Raji (cell line): Measurements from ENCODE around the gene JARID2.
A peak's percentile ranks its signal among the peaks of the same experiment; 100 is the strongest.

Experiments used
- POLR2A ChIP-seq: IDR thresholded peaks from 2 replicates; pipeline ENCODE4 v1.6.1; 2011; ENCODE audit warnings: low read depth, low read length, control low read depth; ENCODE audit not compliant: insufficient read depth

JARID2 gene

DNA sequence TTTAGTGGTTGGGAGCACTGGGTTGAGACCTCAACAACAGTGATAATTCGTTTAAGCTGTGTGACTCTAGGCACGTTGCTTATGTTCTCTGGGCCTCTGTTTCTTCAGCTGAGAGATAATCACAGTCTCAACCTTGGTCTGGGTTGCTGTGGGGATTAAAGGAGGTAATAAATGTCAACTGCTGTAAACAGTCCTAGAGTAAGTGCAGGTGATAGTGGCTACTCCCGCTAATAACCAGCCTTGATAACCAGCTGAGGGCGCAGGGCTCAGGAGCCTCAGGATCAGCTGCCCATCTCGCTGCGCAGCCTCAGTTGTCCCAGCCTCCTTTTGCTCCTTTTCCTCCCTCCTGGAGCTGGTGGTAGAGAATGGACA lies 58.0 kb downstream of the JARID2 start:
- no peak for TF ChIP-seq POLR2A

DNA sequence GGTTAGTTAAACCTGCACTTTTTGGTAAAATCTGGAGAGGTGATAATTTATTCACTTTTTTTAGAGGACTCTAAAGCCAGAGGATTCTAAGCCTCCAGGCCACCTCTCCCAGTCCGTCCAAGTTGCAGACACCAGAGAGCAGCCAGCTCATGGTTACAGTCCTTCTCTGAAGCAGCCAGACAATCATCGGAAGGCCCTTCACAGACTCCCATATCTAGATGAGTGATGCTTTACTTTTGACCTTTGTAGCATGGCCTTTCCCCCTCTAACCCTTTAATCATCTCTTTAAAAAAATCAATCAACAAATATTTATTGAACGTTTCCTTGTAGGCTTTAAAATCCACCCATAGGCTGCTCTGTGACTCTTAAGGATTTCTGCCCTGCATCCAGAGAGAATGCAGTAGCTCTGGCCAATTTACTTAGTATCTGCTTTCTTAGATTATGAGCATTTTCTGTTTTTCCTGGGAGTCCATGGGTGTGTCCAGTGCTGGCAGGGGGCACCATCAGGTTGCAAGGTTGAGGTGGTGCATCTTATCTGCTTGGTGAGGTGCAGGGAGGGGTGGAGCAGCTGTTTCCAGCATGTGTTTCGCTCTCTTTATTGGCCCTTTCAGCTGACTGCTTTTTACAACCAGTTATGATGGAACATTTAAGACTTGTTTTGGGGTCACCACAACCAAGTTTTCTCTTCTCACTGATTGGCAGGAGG lies 58.6 kb downstream of the JARID2 start:
- TF ChIP-seq POLR2A = no peak

DNA sequence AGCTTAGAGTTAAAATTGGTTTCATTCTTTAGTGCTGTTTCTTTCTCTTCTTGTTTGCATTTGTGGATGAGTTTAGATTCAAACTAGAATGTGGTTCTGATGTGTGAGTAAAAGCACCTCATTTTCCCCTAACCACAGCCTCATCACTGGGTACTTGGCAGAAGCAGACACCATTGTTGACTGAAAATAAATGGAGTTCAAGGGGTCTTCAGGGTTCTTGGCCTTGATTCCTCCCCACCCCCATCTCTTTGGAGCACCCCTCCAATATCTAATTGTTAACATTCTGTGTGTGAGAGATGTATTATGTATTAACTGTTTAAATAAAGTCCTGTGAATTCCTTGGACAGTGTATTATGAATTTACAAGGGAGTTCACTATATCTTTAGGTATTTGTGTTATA lies 59.6 kb downstream of the JARID2 start:
- TF ChIP-seq POLR2A = no peak

GRCh38 chr6:15305909-15306308 lies 60.0 kb downstream of the JARID2 start:
- no peak for TF ChIP-seq POLR2A

DNA sequence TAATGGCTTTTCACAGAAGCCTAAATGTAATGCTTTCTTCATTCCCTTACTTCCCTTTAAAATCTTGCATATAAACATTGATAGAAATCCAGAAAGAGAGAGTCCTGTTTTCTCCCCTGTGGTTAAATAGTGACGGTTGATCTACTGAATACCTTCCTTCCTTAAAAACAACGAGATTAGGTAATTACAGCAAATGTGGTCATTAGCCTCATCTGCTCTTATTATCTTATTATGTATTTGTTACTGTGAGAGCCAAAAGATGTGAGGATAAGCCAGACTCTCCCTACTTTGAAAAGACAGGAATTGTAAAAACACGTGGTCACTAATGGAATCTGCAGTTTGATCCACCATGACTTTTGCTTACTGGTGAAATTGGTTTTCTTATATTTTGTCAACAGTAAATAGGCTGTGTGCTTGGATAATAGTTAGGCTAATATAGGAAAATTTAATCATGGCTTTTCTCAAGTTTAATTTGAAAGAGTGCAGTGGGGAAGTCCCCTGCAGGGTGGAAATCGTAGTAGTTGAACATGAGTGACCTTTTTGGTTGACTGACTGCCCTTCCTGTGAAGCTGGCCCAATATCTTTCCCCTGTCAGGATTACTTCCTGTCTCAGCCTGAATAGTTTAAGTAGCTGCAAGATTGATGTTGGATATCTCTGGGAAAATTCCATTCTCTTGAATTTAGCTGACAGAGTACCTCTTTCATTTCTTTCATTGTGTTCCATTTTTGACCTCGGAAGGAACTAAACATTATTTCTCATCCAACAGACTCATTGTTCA lies 62.8 kb downstream of the JARID2 start:
- TF ChIP-seq POLR2A = no peak

GRCh38 chr6:15309611-15310283 lies 63.9 kb downstream of the JARID2 start:
- no peak for TF ChIP-seq POLR2A

- no peak for TF ChIP-seq POLR2A
Observed at GRCh38 chr6:15310680-15311079, 64.8 kb downstream of the JARID2 start.

- TF ChIP-seq POLR2A = no peak
Observed at GRCh38 chr6:15312500-15312899, 66.6 kb downstream of the JARID2 start.

- 0 out of 2 replicates have a peak, but pooled peaks have one; percentile 18 for TF ChIP-seq POLR2A
Observed at GRCh38 chr6:15313367-15313766, 67.5 kb downstream of the JARID2 start.

DNA sequence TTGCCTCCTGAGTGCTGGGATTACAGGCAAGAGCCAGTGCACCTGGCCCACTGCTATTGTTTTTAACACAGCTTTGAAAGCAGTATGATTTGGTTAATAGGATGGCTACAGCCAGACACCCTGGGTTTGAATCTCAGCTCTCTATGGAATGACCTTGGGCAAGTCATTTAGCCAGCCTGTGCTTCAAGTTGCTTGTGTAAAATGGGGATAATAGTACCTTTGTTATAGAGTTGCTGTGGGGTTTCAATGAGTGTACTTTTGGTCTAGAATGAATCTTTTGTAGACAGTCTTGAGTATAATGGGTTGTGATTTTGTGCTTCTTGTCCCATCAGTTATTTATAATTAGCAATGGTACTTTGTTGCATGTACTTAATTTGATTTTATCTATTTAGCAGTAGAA lies 70.9 kb downstream of the JARID2 start:
- no peak for TF ChIP-seq POLR2A

DNA sequence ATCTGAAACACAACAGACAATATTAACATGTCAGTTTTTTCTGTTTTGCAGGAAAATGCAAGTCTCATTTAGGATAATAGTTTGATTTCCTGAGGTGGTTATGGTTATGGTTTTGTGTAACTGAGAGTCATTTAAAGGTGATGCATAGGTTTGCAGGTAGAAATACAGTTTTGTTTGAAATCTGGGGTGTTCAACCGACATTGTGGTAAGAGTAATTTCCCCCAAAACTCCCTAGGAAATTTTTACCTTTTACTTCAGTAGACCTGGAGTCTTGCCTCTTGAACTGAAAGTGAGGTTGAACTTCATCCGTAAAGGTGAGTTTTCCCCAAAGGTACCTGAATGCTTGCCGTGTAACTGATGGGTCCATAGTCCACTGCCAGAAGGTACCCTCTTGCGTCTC lies 71.4 kb downstream of the JARID2 start:
- no peak for TF ChIP-seq POLR2A

DNA sequence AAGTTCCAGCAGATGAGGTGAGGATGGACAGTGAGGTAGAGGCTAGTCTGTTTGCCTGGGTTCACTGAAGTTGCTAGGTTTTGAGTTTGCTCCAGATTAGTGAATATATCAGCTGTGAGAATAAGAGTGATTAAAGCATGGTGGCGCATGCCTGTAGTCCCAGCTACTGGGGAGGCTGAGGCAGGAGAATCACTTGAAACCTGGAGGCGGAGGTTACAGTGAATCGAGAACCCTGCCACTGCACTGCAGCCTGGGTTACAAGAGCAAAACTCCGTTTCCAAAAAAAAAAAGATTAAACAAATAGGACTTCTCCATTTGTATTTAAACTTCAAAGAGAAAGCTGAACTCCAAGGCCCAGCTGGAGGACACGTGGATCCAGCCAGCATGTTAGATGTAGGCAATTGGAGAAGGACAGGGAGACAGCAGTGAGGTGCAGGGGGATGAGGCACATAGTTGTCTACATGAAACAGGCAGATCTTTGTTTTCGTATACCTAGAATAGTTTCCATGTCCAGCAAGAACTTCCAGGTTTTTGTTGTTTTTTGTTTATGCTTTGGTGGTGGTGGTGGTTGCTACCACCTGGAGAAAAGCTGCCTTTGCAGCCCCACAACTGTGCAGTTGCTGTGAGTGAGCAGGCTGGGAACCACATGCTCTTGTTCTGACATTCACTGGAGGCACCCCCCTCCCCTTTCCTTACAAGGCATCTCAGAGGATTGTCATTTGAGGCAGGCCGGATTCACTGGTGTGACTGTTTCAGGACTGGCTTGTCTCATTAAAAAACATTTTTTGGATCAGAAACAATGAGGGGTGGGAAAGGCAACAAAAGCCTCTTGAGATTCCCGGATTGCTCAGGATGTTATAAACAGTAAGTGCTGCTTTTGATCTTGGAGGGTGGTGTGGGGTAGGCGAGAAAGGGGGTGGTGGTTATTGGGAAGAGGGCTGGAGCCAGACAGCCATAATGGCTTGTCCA lies 72.3 kb downstream of the JARID2 start:
- no peak for TF ChIP-seq POLR2A

- TF ChIP-seq POLR2A = no peak
Observed at GRCh38 chr6:15319677-15320076, 73.8 kb downstream of the JARID2 start.

- TF ChIP-seq POLR2A = no peak
Observed at GRCh38 chr6:15320693-15321092, 74.8 kb downstream of the JARID2 start.

- no peak for TF ChIP-seq POLR2A
Observed at GRCh38 chr6:15322184-15322583, 76.3 kb downstream of the JARID2 start.
